Epithelial cell of proximal tubule (primary cell): ENCODE results near the gene CEP112. TPM values are rescaled to one million over a fixed set of nuclear protein-coding genes. Genes with fewer than 3 reads are reported as not detected.

Experiments used
- DNase-seq: peaks from one replicate; pipeline ENCODE4 v3.0.0-alpha.2; 2011; ENCODE audit warnings: low read depth
- H3K4me3 ChIP-seq: 2 replicates; pipeline ENCODE4 v1.5.1; 2011; ENCODE audit warnings: low read depth, mild to moderate bottlenecking, low read length
- CTCF ChIP-seq: conservative IDR thresholded peaks from 2 replicates; pipeline ENCODE4 v1.5.1; 2012; ENCODE audit warnings: low read depth, mild to moderate bottlenecking, low read length
- total RNA-seq: library from RNA; depleted of rRNA; stranded (reverse); fragments of >200 nt; gene quantifications from 2 replicates; pipeline ENCODE4 v1.2.3, GENCODE V29; 2015

The CEP112 gene
- total RNA-seq, 1 donor from 2014 or later, result 4.7 TPM

GRCh38 chr17:65885541-65886312 lies 306.2 kb downstream of the CEP112 start:
- DNase-seq, result no peak
- no peak for TF ChIP-seq CTCF
- H3K4me3 ChIP-seq, result no peak overlapping the region

GRCh38 chr17:65876985-65877384 lies 314.9 kb downstream of the CEP112 start:
- DNase-seq, result no peak
- TF ChIP-seq CTCF, result no peak
- no peak overlapping the region for H3K4me3 ChIP-seq

DNA sequence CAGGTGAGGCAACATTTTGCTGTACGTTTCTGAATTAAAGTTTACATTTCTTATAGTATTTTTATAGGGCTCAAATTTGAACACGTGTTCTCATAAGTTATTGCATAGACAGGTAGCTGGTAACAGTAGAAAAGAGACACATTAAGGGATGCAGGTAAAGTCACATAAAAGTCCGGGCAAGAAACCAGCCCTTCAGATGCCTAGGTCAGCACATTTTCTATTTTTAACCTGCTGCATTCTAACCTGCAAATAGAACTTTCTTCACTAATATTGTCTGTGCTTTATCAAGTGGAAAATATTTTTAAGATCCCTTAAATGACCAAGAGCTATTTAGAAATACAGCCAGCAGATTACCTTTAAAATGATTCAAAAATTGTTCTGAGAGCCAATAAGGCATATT lies 323.1 kb downstream of the CEP112 start:
- DNase-seq, result no peak
- no peak for TF ChIP-seq CTCF
- no peak overlapping the region for H3K4me3 ChIP-seq

DNA sequence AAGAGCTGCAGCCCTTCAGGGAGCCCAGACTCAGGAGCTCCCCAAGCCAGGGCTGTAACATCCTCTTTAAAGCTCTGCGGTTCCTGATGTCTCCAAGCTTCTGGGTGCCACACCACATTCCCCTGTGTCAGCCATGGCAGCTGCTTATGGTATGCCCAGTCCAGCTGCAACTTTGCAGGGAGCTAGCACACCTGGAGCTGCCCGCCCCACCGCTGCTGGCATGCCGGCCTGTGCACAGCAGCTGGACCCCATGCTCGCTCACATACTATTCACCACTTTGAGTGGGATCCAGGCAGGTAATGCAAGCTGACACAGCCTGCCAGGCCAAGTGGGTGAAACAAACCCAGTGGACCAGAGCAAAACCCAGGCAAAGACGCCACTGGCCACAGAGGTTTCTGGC lies 324.9 kb downstream of the CEP112 start:
- H3K4me3 ChIP-seq, result no peak overlapping the region
- TF ChIP-seq CTCF, result no peak
- DNase-seq, result no peak

- H3K4me3 ChIP-seq, result no peak overlapping the region
- no peak for TF ChIP-seq CTCF
- DNase-seq, result no peak
These were observed 326.1 kb downstream of the CEP112 start for GRCh38 chr17:65865715-65866425.

DNA sequence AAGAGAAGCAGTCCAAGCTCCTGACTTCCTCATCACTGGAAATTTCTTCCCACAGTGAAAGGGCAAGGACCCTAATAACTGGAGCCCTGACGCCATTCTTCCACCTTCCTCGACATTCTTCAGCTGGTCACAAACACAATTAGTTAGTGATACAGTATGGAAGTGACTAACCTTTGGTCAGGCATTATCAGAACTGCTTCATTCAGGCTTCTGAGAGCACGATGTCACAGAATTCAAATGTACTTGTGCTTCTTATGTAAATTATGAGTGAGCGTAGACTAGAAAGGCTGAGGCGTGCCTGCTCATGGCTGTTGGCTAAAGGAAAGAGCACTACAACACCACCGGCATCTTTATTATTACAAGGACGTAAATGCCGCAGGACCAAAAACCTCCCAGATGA lies 327.5 kb downstream of the CEP112 start:
- H3K4me3 ChIP-seq, result no peak overlapping the region
- TF ChIP-seq CTCF, result no peak
- DNase-seq, result no peak
